DMS153 treated with DMSO at 0.1 percent for 48 hours (cell line): ENCODE measurements around the gene SRRT.
"Not testable (repeated sequence)": the region's sequence is repeated elsewhere in the genome, so short reads cannot be mapped to it uniquely, and the experiment has no call there.

ENCODE experiments used
- DNase-seq: peaks from one replicate; lab custom pipeline; 2025; ENCODE audit not compliant: unreplicated experiment; lab: John Stamatoyannopoulos, UW

SRRT gene

GRCh38 chr7:100854899-100855298 is 20.0 kb upstream of the SRRT start:
- DNase-seq = not testable (repeated sequence)

- DNase-seq = no peak
Measured at GRCh38 chr7:100855515-100855914, 19.4 kb upstream of the SRRT start.

- no peak for DNase-seq
Measured at GRCh38 chr7:100856871-100857282, 18.0 kb upstream of the SRRT start.

GRCh38 chr7:100859856-100860255 is 15.0 kb upstream of the SRRT start:
- no peak for DNase-seq

GRCh38 chr7:100860702-100861615 is 13.9 kb upstream of the SRRT start:
- DNase-seq = no peak

GRCh38 chr7:100861616-100861985 is 13.3 kb upstream of the SRRT start:
- DNase-seq = no peak

- no peak for DNase-seq
Measured at GRCh38 chr7:100863406-100863950, 11.4 kb upstream of the SRRT start.

- no peak for DNase-seq
Measured at GRCh38 chr7:100864263-100864845, 10.5 kb upstream of the SRRT start.

- DNase-seq = peak; percentile 39
Measured at GRCh38 chr7:100865372-100865911, 9.5 kb upstream of the SRRT start.

GRCh38 chr7:100865938-100866728 is 8.8 kb upstream of the SRRT start:
- DNase-seq = peak; percentile 41

GRCh38 chr7:100866729-100867039 is 8.2 kb upstream of the SRRT start:
- DNase-seq = no peak

GRCh38 chr7:100867040-100867775 is 7.7 kb upstream of the SRRT start, which contains the start of gene TRIP6:
TSS of gene TRIP6 (plus strand) at chr7:100867387. CDS start at chr7:100867498, 111 bp downstream.
- DNase-seq = peak; percentile 14

GRCh38 chr7:100867776-100868485 is 7.0 kb upstream of the SRRT start:
- no peak for DNase-seq

- DNase-seq = no peak
Measured at GRCh38 chr7:100873599-100874299, 1.2 kb upstream of the SRRT start.

GRCh38 chr7:100874300-100874576 is 665 bp upstream of the SRRT start:
- DNase-seq = no peak

GRCh38 chr7:100875356-100875751 is 451 bp downstream of the SRRT start:
- no peak for DNase-seq

- no peak for DNase-seq
Measured at GRCh38 chr7:100878013-100878412, 3.1 kb downstream of the SRRT start.

- DNase-seq = no peak
Measured at GRCh38 chr7:100878685-100879084, 3.8 kb downstream of the SRRT start.

- no peak for DNase-seq
Measured at GRCh38 chr7:100879685-100880261, 4.9 kb downstream of the SRRT start.
